K562 treated with DMSO at 1 percent for 4 hours (cell line): ENCODE data around the gene ARAP3. TPM values are rescaled to one million over a fixed set of nuclear protein-coding genes. Genes with fewer than 3 reads are reported as not detected.

ENCODE experiments used
- total RNA-seq: library from RNA; unstranded; fragments of 300-600 nt; gene quantifications from 2 replicates; pipeline ENCODE4 v1.2.3, GENCODE V29; 2022; ENCODE audit not compliant: insufficient read depth

The ARAP3 gene, protein sequence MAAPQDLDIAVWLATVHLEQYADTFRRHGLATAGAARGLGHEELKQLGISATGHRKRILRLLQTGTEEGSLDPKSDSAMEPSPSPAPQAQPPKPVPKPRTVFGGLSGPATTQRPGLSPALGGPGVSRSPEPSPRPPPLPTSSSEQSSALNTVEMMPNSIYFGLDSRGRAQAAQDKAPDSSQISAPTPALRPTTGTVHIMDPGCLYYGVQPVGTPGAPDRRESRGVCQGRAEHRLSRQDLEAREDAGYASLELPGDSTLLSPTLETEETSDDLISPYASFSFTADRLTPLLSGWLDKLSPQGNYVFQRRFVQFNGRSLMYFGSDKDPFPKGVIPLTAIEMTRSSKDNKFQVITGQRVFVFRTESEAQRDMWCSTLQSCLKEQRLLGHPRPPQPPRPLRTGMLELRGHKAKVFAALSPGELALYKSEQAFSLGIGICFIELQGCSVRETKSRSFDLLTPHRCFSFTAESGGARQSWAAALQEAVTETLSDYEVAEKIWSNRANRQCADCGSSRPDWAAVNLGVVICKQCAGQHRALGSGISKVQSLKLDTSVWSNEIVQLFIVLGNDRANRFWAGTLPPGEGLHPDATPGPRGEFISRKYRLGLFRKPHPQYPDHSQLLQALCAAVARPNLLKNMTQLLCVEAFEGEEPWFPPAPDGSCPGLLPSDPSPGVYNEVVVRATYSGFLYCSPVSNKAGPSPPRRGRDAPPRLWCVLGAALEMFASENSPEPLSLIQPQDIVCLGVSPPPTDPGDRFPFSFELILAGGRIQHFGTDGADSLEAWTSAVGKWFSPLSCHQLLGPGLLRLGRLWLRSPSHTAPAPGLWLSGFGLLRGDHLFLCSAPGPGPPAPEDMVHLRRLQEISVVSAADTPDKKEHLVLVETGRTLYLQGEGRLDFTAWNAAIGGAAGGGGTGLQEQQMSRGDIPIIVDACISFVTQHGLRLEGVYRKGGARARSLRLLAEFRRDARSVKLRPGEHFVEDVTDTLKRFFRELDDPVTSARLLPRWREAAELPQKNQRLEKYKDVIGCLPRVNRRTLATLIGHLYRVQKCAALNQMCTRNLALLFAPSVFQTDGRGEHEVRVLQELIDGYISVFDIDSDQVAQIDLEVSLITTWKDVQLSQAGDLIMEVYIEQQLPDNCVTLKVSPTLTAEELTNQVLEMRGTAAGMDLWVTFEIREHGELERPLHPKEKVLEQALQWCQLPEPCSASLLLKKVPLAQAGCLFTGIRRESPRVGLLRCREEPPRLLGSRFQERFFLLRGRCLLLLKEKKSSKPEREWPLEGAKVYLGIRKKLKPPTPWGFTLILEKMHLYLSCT (N-terminal part only)
- total RNA-seq = 20.1 and 26.7 TPM in 2 replicates

GRCh38 chr5:141681695-141682641 lies at the start of gene ARAP3:
TSS of gene ARAP3 (minus strand) at chr5:141682230. CDS start at chr5:141680486, 1,744 bp downstream.

DNA sequence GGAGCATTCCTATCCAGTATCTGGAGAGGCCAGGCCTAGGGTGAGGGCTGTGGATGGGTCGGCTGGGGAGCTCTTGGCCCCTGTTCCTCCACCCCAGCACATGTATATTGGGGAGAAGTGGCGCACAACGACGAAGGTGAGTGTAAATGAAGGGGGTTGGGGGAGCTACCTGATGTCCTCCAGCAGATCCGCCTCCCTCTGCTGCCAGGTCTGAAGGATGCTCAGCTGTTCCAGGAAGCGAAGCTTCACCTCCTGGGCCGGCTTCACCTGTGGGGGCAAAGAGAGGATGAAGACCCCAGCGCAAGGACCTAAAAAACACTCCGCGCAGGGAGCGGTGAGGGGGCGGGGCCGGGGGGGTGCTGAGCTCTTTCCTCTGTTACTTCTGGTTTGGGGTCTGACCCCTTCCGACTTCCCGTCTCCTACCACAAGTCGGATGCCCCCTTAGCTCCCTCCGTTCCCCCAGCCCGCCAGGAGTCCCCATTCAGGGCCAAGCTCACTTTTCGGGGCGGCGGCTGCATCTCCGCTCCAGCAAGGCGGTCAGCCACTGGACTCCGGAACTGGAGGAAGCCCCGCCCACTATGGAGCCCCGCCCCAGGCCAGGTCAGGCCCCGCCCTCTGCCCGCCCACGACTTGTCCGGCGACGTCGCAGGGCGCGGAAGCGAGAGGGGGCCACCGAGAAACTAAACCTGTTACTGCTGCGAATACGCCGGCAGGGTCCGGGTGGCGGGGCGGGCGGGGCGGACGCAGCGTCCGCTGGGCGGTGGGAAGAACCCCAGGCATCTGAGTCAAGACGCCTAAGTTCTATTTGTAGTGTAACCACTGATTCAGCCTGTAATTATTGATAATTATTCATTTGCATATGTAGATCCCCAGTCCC lies 30.9 kb downstream of the ARAP3 start, which contains the start of gene FCHSD1:
Gene FCHSD1, minus strand, starts transcription at position 568 of the 877 bp plus-strand sequence. Its CDS starts 50 bp downstream, at position 518.

GRCh38 chr5:141636413-141637122 lies 45.5 kb downstream of the ARAP3 start, which contains the start of the genes HDAC3 and RELL2:
TSS of gene HDAC3 (minus strand) at chr5:141636849. CDS start at chr5:141636790, 59 bp downstream.
TSS of gene RELL2 (plus strand) at chr5:141636997. CDS start at chr5:141638226, 1,229 bp downstream.

DNA sequence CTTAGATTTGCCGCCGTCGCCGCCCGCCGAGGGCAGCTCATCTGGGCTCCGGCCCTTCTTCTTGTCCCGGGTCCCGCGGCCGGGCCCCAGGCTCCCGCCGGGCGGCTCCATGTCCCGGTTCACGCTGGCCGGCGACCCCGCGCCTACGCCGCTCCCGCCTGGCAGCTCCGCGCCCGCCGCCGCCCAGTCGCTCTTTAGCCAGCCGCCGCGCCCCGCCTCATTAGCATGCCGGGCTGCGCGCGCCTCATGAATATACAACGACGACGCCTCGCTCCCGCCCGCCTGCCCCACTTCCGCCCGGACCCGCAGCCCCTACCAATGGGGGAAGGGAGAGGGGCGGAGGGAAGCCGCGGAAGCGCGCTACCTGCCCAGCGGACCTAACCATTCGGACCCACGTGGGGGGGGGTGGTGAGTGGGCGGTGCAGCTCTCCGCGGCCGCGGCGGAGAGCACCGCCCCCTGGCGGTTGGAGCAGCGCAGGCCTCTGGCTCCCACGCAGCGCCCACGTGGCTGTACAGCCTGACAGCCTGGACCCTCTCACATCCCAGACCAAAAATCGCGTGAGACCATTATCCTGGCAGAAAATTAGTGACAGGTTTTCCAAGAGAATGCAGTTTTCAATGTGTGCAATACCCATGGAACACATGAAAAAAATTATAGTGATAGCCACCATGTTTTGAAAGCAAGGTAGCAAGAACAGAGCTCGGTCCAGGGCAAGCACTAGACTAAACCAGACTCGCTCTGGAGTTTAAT lies 63.1 kb downstream of the ARAP3 start, which contains the start of gene DIAPH1:
Gene DIAPH1, minus strand, starts transcription at position 197 of the 751 bp plus-strand sequence. Its CDS starts 86 bp downstream, at position 111.

Other genes with a start within 250 kb of the ARAP3 start
- gene PCDHGC3, start 206.3 kb downstream of the ARAP3 start, total RNA-seq = not detected in 2 replicates
- not detected in 2 replicates for gene PCDHGC4, start 197.2 kb downstream of the ARAP3 start, total RNA-seq
- not detected in 2 replicates for gene PCDHGC5, start 193.1 kb downstream of the ARAP3 start, total RNA-seq
- gene DIAPH1, start 63.2 kb downstream of the ARAP3 start, total RNA-seq = 152 and 168 TPM in 2 replicates
- gene HDAC3, start 45.4 kb downstream of the ARAP3 start, total RNA-seq = 85.2 and 117 TPM in 2 replicates
- gene RELL2, start 45.2 kb downstream of the ARAP3 start, total RNA-seq = 10.2 and 10.3 TPM in 2 replicates
- gene FCHSD1, start 30.8 kb downstream of the ARAP3 start, total RNA-seq = 11.2 and 13.6 TPM in 2 replicates
- 0.45 and 0.82 TPM in 2 replicates for gene PCDH1, start 196.2 kb upstream of the ARAP3 start, total RNA-seq
- gene DELE1, start 241.6 kb upstream of the ARAP3 start, total RNA-seq = 45.9 and 56.1 TPM in 2 replicates